HUES64 (cell line): Measurements from ENCODE around the gene DST.

ENCODE experiments used
- H3K27ac ChIP-seq: 2 replicates; pipeline ENCODE4 v1.7.0; 2013; ENCODE audit warnings: low read depth, low read length, inconsistent platforms
- H3K27me3 ChIP-seq: 2 replicates; pipeline ENCODE4 v1.6.1; 2013; ENCODE audit warnings: mild to moderate bottlenecking, low read length; ENCODE audit not compliant: insufficient read depth
- H3K36me3 ChIP-seq: 2 replicates; pipeline ENCODE4 v1.6.1; 2013; ENCODE audit warnings: mild to moderate bottlenecking, low read length; ENCODE audit not compliant: insufficient read depth
- H3K4me1 ChIP-seq: 2 replicates; pipeline ENCODE4 v1.6.1; 2013; ENCODE audit warnings: mild to moderate bottlenecking, low read length, moderate library complexity; ENCODE audit not compliant: insufficient read depth
- H3K4me3 ChIP-seq: 2 replicates; pipeline ENCODE4 v1.5.1; 2013; ENCODE audit warnings: mild to moderate bottlenecking, low read length, moderate library complexity
- H3K9ac ChIP-seq: 2 replicates; pipeline ENCODE4 v1.6.1; 2013; ENCODE audit warnings: mild to moderate bottlenecking, low read depth, low read length
- H3K9me3 ChIP-seq: 2 replicates; pipeline ENCODE4 v1.6.1; 2013; ENCODE audit warnings: low read depth, low read length; ENCODE audit not compliant: insufficient read depth
- WGBS: fragments of 150-250, 120-280 bp; methylation state at CpG from one replicate; pipeline ENCODE4 v1.1.7; 2013; ENCODE audit warnings: missing lambda C conversion rate; 5-methylcytosine and 5-hydroxymethylcytosine counted together

The DST gene

GRCh38 chr6:56684342-56685101 is 41.8 kb upstream of the DST start:
- H3K4me3 ChIP-seq, result no peak overlapping the region
- H3K9ac ChIP-seq, result no peak overlapping the region
- peaks cover 5% of the 10 kb centered on the region; the same call in 1 of the 2 replicates for H3K4me1 ChIP-seq

GRCh38 chr6:56683882-56684281 is 41.2 kb upstream of the DST start:
- Histone ChIP-seq H3K4me3 (no peak overlapping the region), H3K27ac (no peak overlapping the region), H3K36me3 (no peaks in the 10 kb centered on the region; the same call in 1 of the 2 replicates), H3K27me3 (no peaks in the 10 kb centered on the region), H3K9ac (no peak overlapping the region), H3K4me1 (peaks cover 4% of the 10 kb centered on the region; the same call in 1 of the 2 replicates), H3K9me3 (no peaks in the 10 kb centered on the region)
- 93% methylated on average over 1 of the region's 1 CpG for WGBS

More at GRCh38 chr6:56684342-56685101, 41.8 kb upstream of the DST start:
- WGBS, result 91% methylated on average over 6 of the region's 7 CpGs
- Histone ChIP-seq H3K9me3 (no peaks in the 10 kb centered on the region), H3K27me3 (no peaks in the 10 kb centered on the region), H3K36me3 (no peaks in the 10 kb centered on the region; the same call in 1 of the 2 replicates), H3K27ac (no peak overlapping the region)

- no peak overlapping the region for H3K4me3 ChIP-seq
- no peak overlapping the region for H3K9ac ChIP-seq
- H3K27ac ChIP-seq, result no peak overlapping the region
- H3K36me3 ChIP-seq, result no peaks in the 10 kb centered on the region; the same call in 1 of the 2 replicates
- no peaks in the 10 kb centered on the region for H3K27me3 ChIP-seq
- H3K4me1 ChIP-seq, result peaks cover 4% of the 10 kb centered on the region; the same call in 1 of the 2 replicates
- no peaks in the 10 kb centered on the region for H3K9me3 ChIP-seq
- WGBS, result 94% methylated on average over 1 of the region's 1 CpG
Measured at GRCh38 chr6:56682635-56683034, 39.9 kb upstream of the DST start.

GRCh38 chr6:56677559-56677958 is 34.9 kb upstream of the DST start:
- no peaks in the 10 kb centered on the region for H3K9me3 ChIP-seq
- H3K27ac ChIP-seq, result no peak overlapping the region
- no peaks in the 10 kb centered on the region for H3K4me1 ChIP-seq
- no peak overlapping the region for H3K4me3 ChIP-seq
- H3K27me3 ChIP-seq, result no peaks in the 10 kb centered on the region
- no peaks in the 10 kb centered on the region for H3K36me3 ChIP-seq
- no peak overlapping the region for H3K9ac ChIP-seq

GRCh38 chr6:56671651-56672461 is 29.2 kb upstream of the DST start:
- no peak overlapping the region for H3K9ac ChIP-seq
- no peak overlapping the region for H3K4me3 ChIP-seq
- H3K27me3 ChIP-seq, result no peaks in the 10 kb centered on the region
- H3K36me3 ChIP-seq, result peaks cover 18% of the 10 kb centered on the region
- 92% methylated on average over 5 of the region's 6 CpGs for WGBS
- H3K4me1 ChIP-seq, result no peaks in the 10 kb centered on the region
- no peaks in the 10 kb centered on the region for H3K9me3 ChIP-seq
- no peak overlapping the region for H3K27ac ChIP-seq

GRCh38 chr6:56671160-56671559 is 28.5 kb upstream of the DST start:
- H3K4me3 ChIP-seq, result no peak overlapping the region
- H3K4me1 ChIP-seq, result no peaks in the 10 kb centered on the region
- no peaks in the 10 kb centered on the region for H3K9me3 ChIP-seq
- H3K9ac ChIP-seq, result no peak overlapping the region
- H3K27ac ChIP-seq, result no peak overlapping the region
- H3K36me3 ChIP-seq, result peaks cover 18% of the 10 kb centered on the region
- 67% methylated on average over 1 of the region's 1 CpG for WGBS
- no peaks in the 10 kb centered on the region for H3K27me3 ChIP-seq

- no peaks in the 10 kb centered on the region for H3K27me3 ChIP-seq
- peaks cover 18% of the 10 kb centered on the region for H3K36me3 ChIP-seq
- no peak overlapping the region for H3K9ac ChIP-seq
- no peaks in the 10 kb centered on the region for H3K4me1 ChIP-seq
- H3K9me3 ChIP-seq, result no peaks in the 10 kb centered on the region
- H3K4me3 ChIP-seq, result no peak overlapping the region
- no peak overlapping the region for H3K27ac ChIP-seq
- no CpG with 5 or more reads among the region's 2 CpGs for WGBS
Measured at GRCh38 chr6:56669041-56669440, 26.4 kb upstream of the DST start.

- Histone ChIP-seq H3K4me1 (no peaks in the 10 kb centered on the region), H3K9ac (no peak overlapping the region), H3K27ac (no peak overlapping the region), H3K9me3 (no peaks in the 10 kb centered on the region), H3K4me3 (no peak overlapping the region), H3K27me3 (no peaks in the 10 kb centered on the region), H3K36me3 (peaks cover 18% of the 10 kb centered on the region)
- WGBS, result 97% methylated on average over 3 of the region's 4 CpGs
Measured at GRCh38 chr6:56668158-56668557, 25.5 kb upstream of the DST start.

GRCh38 chr6:56667336-56667735 is 24.6 kb upstream of the DST start:
- Histone ChIP-seq H3K9ac (no peak overlapping the region), H3K4me3 (no peak overlapping the region), H3K36me3 (peaks cover 18% of the 10 kb centered on the region), H3K27me3 (no peaks in the 10 kb centered on the region), H3K27ac (no peak overlapping the region), H3K4me1 (no peaks in the 10 kb centered on the region), H3K9me3 (no peaks in the 10 kb centered on the region)
- 92% methylated on average over 2 of the region's 3 CpGs for WGBS

- 0 out of 2 replicates have a peak overlapping the region, but pooled peaks have one; percentile 4 for H3K27ac ChIP-seq
- WGBS, result 88% methylated on average over 1 of the region's 1 CpG
- peaks cover 5% of the 10 kb centered on the region; the same call in 1 of the 2 replicates for H3K36me3 ChIP-seq
- H3K4me3 ChIP-seq, result no peak overlapping the region
- H3K9me3 ChIP-seq, result no peaks in the 10 kb centered on the region
- H3K4me1 ChIP-seq, result peaks cover 16% of the 10 kb centered on the region
- H3K27me3 ChIP-seq, result no peaks in the 10 kb centered on the region
- H3K9ac ChIP-seq, result no peak overlapping the region
Measured at GRCh38 chr6:56664029-56664428, 21.3 kb upstream of the DST start.

GRCh38 chr6:56663344-56663743 is 20.7 kb upstream of the DST start:
- no peaks in the 10 kb centered on the region for H3K27me3 ChIP-seq
- H3K27ac ChIP-seq, result no peak overlapping the region
- no peaks in the 10 kb centered on the region for H3K9me3 ChIP-seq
- 88% methylated on average over 3 of the region's 3 CpGs for WGBS
- peaks cover 16% of the 10 kb centered on the region for H3K4me1 ChIP-seq
- H3K4me3 ChIP-seq, result no peak overlapping the region
- no peak overlapping the region for H3K9ac ChIP-seq
- peaks cover 5% of the 10 kb centered on the region; the same call in 1 of the 2 replicates for H3K36me3 ChIP-seq
